H1 (cell line): ENCODE measurements around the gene DGAT2. TPM values are rescaled to one million over a fixed set of nuclear protein-coding genes. Genes with fewer than 3 reads are reported as not detected.

Experiments used
- CTCF ChIA-PET: fragments of 300-600 bp; sonication (Branson Sonifier 250); formaldehyde crosslinking; loops from one replicate; lab custom pipeline; 2021; ENCODE audit not compliant: partially characterized antibody; lab: Charles Lee
- POLR2A ChIA-PET: fragments of 300-600 bp; sonication (Branson Sonifier 250); formaldehyde crosslinking; loops from one replicate; lab custom pipeline; 2021; ENCODE audit warnings: inconsistent platforms; ENCODE audit not compliant: partially characterized antibody; lab: Charles Lee
- DNase-seq, 2 experiments: peaks; one replicate each; pipeline versions ENCODE4 v3.0.0 to v3.0.0-alpha.2; 2010 to 2022; ENCODE audit warnings: low spot score in 2 of 2, low read depth in 1 of 2, mixed read lengths in 1 of 2
- FAIRE-seq: peaks from 2 replicates; lab custom pipeline; 2011; peaks lifted over from hg19 to GRCh38; lab: Jason Lieb, UNC
- H2AFZ ChIP-seq: 2 replicates; pipeline ENCODE4 v1.8.1; 2012; ENCODE audit warnings: low read length, inconsistent platforms
- H2AK5ac ChIP-seq: 2 replicates; pipeline ENCODE4 v1.6.1; 2013; ENCODE audit warnings: low read depth, low read length
- H2BK120ac ChIP-seq: replicated peaks from 2 replicates; pipeline ENCODE3; 2013; ENCODE audit warnings: low read depth, low read length, inconsistent platforms
- H2BK12ac ChIP-seq: 2 replicates; pipeline ENCODE4 v1.6.1; 2013; ENCODE audit warnings: low read depth, low read length
- H2BK15ac ChIP-seq: 2 replicates; pipeline ENCODE4 v1.6.1; 2013; ENCODE audit warnings: low read length
- H2BK20ac ChIP-seq: 2 replicates; pipeline ENCODE4 v1.6.1; 2013; ENCODE audit warnings: low read length
- H2BK5ac ChIP-seq: 2 replicates; pipeline ENCODE4 v1.6.1; 2013; ENCODE audit warnings: low read depth, low read length
- H3K14ac ChIP-seq: 2 replicates; pipeline ENCODE4 v1.6.1; 2013; ENCODE audit warnings: inconsistent platforms; ENCODE audit not compliant: insufficient read length
- H3K18ac ChIP-seq: 2 replicates; pipeline ENCODE4 v1.6.1; 2013; ENCODE audit warnings: low read length; ENCODE audit errors: extremely low read depth
- H3K23ac ChIP-seq: 2 replicates; pipeline ENCODE4 v1.6.1; 2013; ENCODE audit warnings: inconsistent platforms; ENCODE audit not compliant: insufficient read length
- H3K23me2 ChIP-seq: 2 replicates; pipeline ENCODE4 v1.6.1; 2013; ENCODE audit warnings: low read depth, low read length
- H3K27ac ChIP-seq: 2 replicates; pipeline ENCODE4 v1.6.1; 2011; ENCODE audit warnings: low read depth, low read length, inconsistent platforms
- H3K27me3 ChIP-seq, 4 experiments: replicated peaks in 1 of 4; 1 replicate in 1 of 4; 2 replicates in 3 of 4; pipeline versions ENCODE4 v1.6.1 to v1.8.1; 2011 to 2013; ENCODE audit warnings: low read length in 3 of 4, mild to moderate bottlenecking in 3 of 4, inconsistent platforms in 2 of 4, mixed read lengths in 2 of 4, moderate library complexity in 1 of 4; ENCODE audit not compliant: control insufficient read depth in 3 of 4, insufficient read depth in 3 of 4; ENCODE audit errors: extremely low read depth in 1 of 4
- H3K36me3 ChIP-seq, 4 experiments: 2 replicates each; pipeline versions ENCODE4 v1.6.1 to v1.8.1; 2011 to 2013; ENCODE audit warnings: mild to moderate bottlenecking in 4 of 4, low read length in 3 of 4, moderate library complexity in 2 of 4, control low read depth in 1 of 4, inconsistent platforms in 1 of 4; ENCODE audit not compliant: insufficient read depth in 4 of 4, control insufficient read depth in 2 of 4
- H3K4ac ChIP-seq: replicated peaks from 2 replicates; pipeline ENCODE3; 2013; ENCODE audit warnings: low read length, low read depth, mixed read lengths, inconsistent platforms; ENCODE audit not compliant: insufficient read length
- H3K4me1 ChIP-seq, 4 experiments: replicated peaks in 1 of 4; 1 replicate in 1 of 4; 2 replicates in 3 of 4; pipeline versions ENCODE4 v1.6.1 to v1.8.1; 2011 to 2013; ENCODE audit warnings: low read length in 3 of 4, inconsistent platforms in 2 of 4, mixed read lengths in 1 of 4; ENCODE audit not compliant: insufficient read depth in 4 of 4, control insufficient read depth in 3 of 4
- H3K4me2 ChIP-seq, 2 experiments: 2 replicates each; pipeline versions ENCODE4 v1.6.1 to v1.8.1; 2011 to 2013; ENCODE audit warnings: low read depth in 2 of 2, low read length in 2 of 2, control low read depth in 1 of 2, inconsistent platforms in 1 of 2, mild to moderate bottlenecking in 1 of 2; ENCODE audit not compliant: insufficient read depth in 1 of 2
- H3K4me3 ChIP-seq, 4 experiments: fragments of 200-600, 300-600 bp in 1 of 4; sonication (generic), shearing (Covaris generic), sonication (Bioruptor Twin) in 1 of 4; 2 replicates each; pipeline versions ENCODE4 v1.5.1 to v1.8.1; 2011 to 2016; ENCODE audit warnings: low read length in 4 of 4, low read depth in 3 of 4, control low read depth in 2 of 4, inconsistent platforms in 2 of 4, mild to moderate bottlenecking in 2 of 4, mixed read lengths in 1 of 4, moderate library complexity in 1 of 4; ENCODE audit not compliant: insufficient read depth in 2 of 4; ENCODE audit errors: extremely low read depth in 1 of 4
- H3K56ac ChIP-seq: replicated peaks from 2 replicates; pipeline ENCODE3; 2013; ENCODE audit warnings: low read depth, mild to moderate bottlenecking, mixed read lengths, low read length, inconsistent platforms; ENCODE audit not compliant: insufficient read length
- H3K79me1 ChIP-seq: 2 replicates; pipeline ENCODE4 v1.6.1; 2013; ENCODE audit warnings: low read depth, low read length, control low read depth
- H3K79me2 ChIP-seq, 2 experiments: 2 replicates each; pipeline versions ENCODE4 v1.6.1 to v1.8.1; 2012 to 2013; ENCODE audit warnings: low read length in 2 of 2, mild to moderate bottlenecking in 2 of 2, inconsistent platforms in 1 of 2; ENCODE audit not compliant: insufficient read depth in 2 of 2, control insufficient read depth in 1 of 2
- H3K9ac ChIP-seq, 4 experiments: replicated peaks in 1 of 4; 1 replicate in 1 of 4; 2 replicates in 3 of 4; pipeline versions ENCODE4 v1.6.1 to v1.8.1; 2011 to 2013; ENCODE audit warnings: low read depth in 3 of 4, low read length in 3 of 4, control low read depth in 2 of 4, mild to moderate bottlenecking in 2 of 4, moderate library complexity in 2 of 4, inconsistent platforms in 1 of 4; ENCODE audit errors: extremely low read depth in 1 of 4
- H3K9me3 ChIP-seq, 2 experiments: 2 replicates each; pipeline versions ENCODE4 v1.6.1 to v1.8.1; 2012 to 2013; ENCODE audit warnings: mild to moderate bottlenecking in 2 of 2, moderate library complexity in 2 of 2, control low read depth in 1 of 2, inconsistent platforms in 1 of 2, low read depth in 1 of 2, low read length in 1 of 2, mixed read lengths in 1 of 2; ENCODE audit not compliant: insufficient read depth in 2 of 2
- H4K20me1 ChIP-seq, 2 experiments: replicated peaks in 1 of 2; 2 replicates each; pipeline versions ENCODE3 to v1.8.1; 2011 to 2013; ENCODE audit warnings: inconsistent platforms in 2 of 2, low read length in 2 of 2, mild to moderate bottlenecking in 1 of 2; ENCODE audit not compliant: insufficient read depth in 2 of 2, control insufficient read depth in 1 of 2
- H4K5ac ChIP-seq: 2 replicates; pipeline ENCODE4 v1.6.1; 2013; ENCODE audit warnings: low read length, low read depth, mixed read lengths, inconsistent platforms; ENCODE audit not compliant: insufficient read length
- H4K8ac ChIP-seq: 2 replicates; pipeline ENCODE4 v1.8.0; 2013; ENCODE audit warnings: mild to moderate bottlenecking, moderate library complexity, low read length, inconsistent platforms; ENCODE audit not compliant: insufficient read depth; ENCODE audit errors: extremely low read depth
- H4K91ac ChIP-seq: replicated peaks from 2 replicates; pipeline ENCODE3; 2013; ENCODE audit warnings: low read length, mixed read lengths, inconsistent platforms; ENCODE audit not compliant: insufficient read length
- EP300 ChIP-seq, 2 experiments: IDR thresholded peaks; 1 replicate in 1 of 2; 2 replicates in 1 of 2; pipeline ENCODE4 v1.6.1; 2011 to 2012; ENCODE audit warnings: low read depth in 2 of 2, low read length in 2 of 2, mild to moderate bottlenecking in 2 of 2, borderline replicate concordance in 1 of 2, inconsistent platforms in 1 of 2, moderate library complexity in 1 of 2
- KDM1A ChIP-seq: fragments of 200-600, 300-600 bp; sonication (generic); IDR thresholded peaks from 2 replicates; pipeline ENCODE4 v1.7.1; 2016; ENCODE audit warnings: mild to moderate bottlenecking, low read length, borderline replicate concordance
- RNF2 ChIP-seq: fragments of 200-900, 300-1000 bp; sonication (generic); IDR thresholded peaks from 2 replicates; pipeline ENCODE4 v1.7.1; 2016; ENCODE audit warnings: borderline replicate concordance, low read depth, mild to moderate bottlenecking, antibody characterized with exemption, low read length; ENCODE audit not compliant: poor library complexity, severe bottlenecking; ENCODE audit errors: missing control alignments
- SIRT6 ChIP-seq: IDR thresholded peaks from one replicate; pipeline ENCODE4 v1.7.1; 2012; ENCODE audit warnings: low read length, inconsistent platforms
- TAF7 ChIP-seq: optimal IDR thresholded peaks from 2 replicates; pipeline ENCODE3; 2011; ENCODE audit warnings: low read depth, mild to moderate bottlenecking, inconsistent platforms, low read length, moderate library complexity, borderline replicate concordance
- WGBS, 2 experiments: shearing (Covaris generic) in 1 of 2; methylation state at CpG; one replicate each; pipeline versions ENCODE4 v1.1.6 to v1.1.7; 2013 to 2015; ENCODE audit warnings: low lambda C conversion rate in 2 of 2, mixed read lengths in 2 of 2, inconsistent platforms in 1 of 2, low coverage in 1 of 2, missing lambda C conversion rate in 1 of 2; ENCODE audit not compliant: insufficient replicate concordance in 2 of 2, insufficient coverage in 1 of 2, insufficient read length in 1 of 2; ENCODE audit errors: extremely low coverage in 1 of 2, missing lambda C conversion rate in 1 of 2; 5-methylcytosine and 5-hydroxymethylcytosine counted together
- polyA plus RNA-seq, 7 experiments: library from polyadenylated mRNA; depleted of rRNA in 3 of 7; stranded (reverse) in 5 of 7; unstranded in 2 of 7; fragments of >200 nt in 5 of 7; fragments of 200-250 nt in 2 of 7; gene quantifications; 1 replicate in 5 of 7; 2 replicates in 1 of 7; 4 replicates in 1 of 7; pipeline versions ENCODE4 v1.2.1 to v1.2.3, GENCODE V29; 2011 to 2013; ENCODE audit warnings: missing spikeins in 2 of 7, mixed read lengths in 2 of 7
- total RNA-seq: library from RNA; stranded (reverse); fragmentation: NEBNext Ultra II Directional; extraction: Animal tissue kit (Norgen Biotek cat#: 25700); gene quantifications from 2 replicates; pipeline ENCODE4 v1.2.1, GENCODE V29; 2021

The DGAT2 gene
- total and polyA plus RNA-seq, 2 of the 8 experiments (the other 6 are each of a cell fraction or from before 2014, with no cell fraction given), result 3.2 to 5.9 TPM

GRCh38 chr11:75720639-75721038 lies 47.9 kb upstream of the DGAT2 start:
- Histone ChIP-seq H3K23me2 (no peaks in the 10 kb centered on the region), H2BK120ac (no peak overlapping the region), H3K27me3 (peaks cover 0 to 15% (median 3%) of the 10 kb centered on the region in 4 experiments; a peak in 4 of 7 replicates), H3K36me3 (no peaks in the 10 kb centered on the region), H2BK20ac (no peak overlapping the region), H3K14ac (no peak overlapping the region), H4K20me1 (no peaks in the 10 kb centered on the region), H3K79me2 (no peaks in the 10 kb centered on the region), H3K9ac (no peak overlapping the region), H3K18ac (no peak overlapping the region), H3K23ac (no peak overlapping the region), H2BK5ac (no peak overlapping the region), H3K4me2 (no peak overlapping the region), H2BK12ac (no peak overlapping the region)
- FAIRE-seq (no peak), DNase-seq (no peak)
- TF ChIP-seq TAF7, result no peak
- no peak for TF ChIP-seq EP300 (IDR thresholded peaks at IDR 0.05; ENCODE audit: borderline replicate concordance in 1 of 2, low read depth in 2 of 2, low read length in 2 of 2)
- no peak for TF ChIP-seq RNF2
- no peak for TF ChIP-seq SIRT6
- no peak for TF ChIP-seq KDM1A
- TF ChIP-seq, all 59 proteins: peak for 0
- CTCF ChIA-PET, result interaction anchor here (0.8 to 2.8 kb wide), 4 partner anchors 14 to 598 kb away, joined by 3 to 10 read pairs (median 3); no protein-coding TSS in a partner anchor
- no peak overlapping the region for H4K91ac ChIP-seq
- 84% methylated on average over 6 of the region's 6 CpGs; no CpG with 5 or more reads in 1 of the 2 experiments for WGBS, 2 experiments
- H4K8ac ChIP-seq, result no peak overlapping the region; the same call in 1 of the 2 replicates
- H3K27ac ChIP-seq, result no peak overlapping the region
- H3K9me3 ChIP-seq, result no peaks in the 10 kb centered on the region
- POLR2A ChIA-PET, result no interaction called here
- H3K4me1 ChIP-seq, result peaks cover 0 to 3% (median 0%) of the 10 kb centered on the region in 4 experiments; a peak in 2 of 7 replicates
- no peak overlapping the region for H3K4me3 ChIP-seq
- H3K79me1 ChIP-seq, result no peaks in the 10 kb centered on the region
- no peak overlapping the region for H2AK5ac ChIP-seq
- no peak overlapping the region for H3K4ac ChIP-seq
- no peak overlapping the region for H4K5ac ChIP-seq
- no peak overlapping the region for H2AFZ ChIP-seq
- H3K56ac ChIP-seq, result no peak overlapping the region
- no peak overlapping the region for H2BK15ac ChIP-seq
